HL-60 (cell line): ENCODE results near the gene TMEM120B.
"Not testable (repeated sequence)": the region's sequence is repeated elsewhere in the genome, so short reads cannot be mapped to it uniquely, and the experiment has no call there.

Experiments used
- DNase-seq, 2 experiments: peaks; one replicate each; pipeline ENCODE4 v3.0.0-alpha.2; 2010 to 2020; ENCODE audit warnings: low read depth in 1 of 2, low spot score in 1 of 2
- H3K27ac ChIP-seq: fragments of 250-450 bp; sonication (Bioruptor Pico); replicated peaks from 2 replicates; pipeline ENCODE4 v1.5.1; 2020; ENCODE audit warnings: mild to moderate bottlenecking, moderate library complexity
- H3K27me3 ChIP-seq: fragments of 250-450 bp; sonication (Bioruptor Pico); 2 replicates; pipeline ENCODE4 v1.5.1; 2021; ENCODE audit warnings: mild to moderate bottlenecking, moderate library complexity; ENCODE audit not compliant: insufficient read depth, poor library complexity, severe bottlenecking
- H3K4me3 ChIP-seq: replicated peaks from 2 replicates; pipeline ENCODE4 v1.5.1; 2011; ENCODE audit warnings: mild to moderate bottlenecking, control low read depth, low read length; ENCODE audit not compliant: insufficient read depth
- GABPA ChIP-seq: IDR thresholded peaks from 2 replicates; pipeline ENCODE4 v1.6.1; 2012; ENCODE audit warnings: low read depth
- POLR2AphosphoS5 ChIP-seq: IDR thresholded peaks from 2 replicates; pipeline ENCODE4 v1.6.1; 2012; ENCODE audit warnings: low read depth
- SPI1 ChIP-seq: IDR thresholded peaks from 2 replicates; pipeline ENCODE4 v1.6.1; 2012; ENCODE audit warnings: low read depth, mild to moderate bottlenecking, borderline replicate concordance
- TF ChIP-seq, protein P1 (sequence below): IDR thresholded peaks from 2 replicates; pipeline ENCODE4 v1.6.1; 2012; ENCODE audit warnings: low read depth; ENCODE audit not compliant: insufficient replicate concordance
- TF ChIP-seq, protein P2 (sequence below): IDR thresholded peaks from one replicate; pipeline ENCODE4 v1.5.1; 2011; ENCODE audit warnings: low read length, control low read depth, inconsistent platforms; ENCODE audit not compliant: insufficient read depth

Gene TMEM120B

DNA sequence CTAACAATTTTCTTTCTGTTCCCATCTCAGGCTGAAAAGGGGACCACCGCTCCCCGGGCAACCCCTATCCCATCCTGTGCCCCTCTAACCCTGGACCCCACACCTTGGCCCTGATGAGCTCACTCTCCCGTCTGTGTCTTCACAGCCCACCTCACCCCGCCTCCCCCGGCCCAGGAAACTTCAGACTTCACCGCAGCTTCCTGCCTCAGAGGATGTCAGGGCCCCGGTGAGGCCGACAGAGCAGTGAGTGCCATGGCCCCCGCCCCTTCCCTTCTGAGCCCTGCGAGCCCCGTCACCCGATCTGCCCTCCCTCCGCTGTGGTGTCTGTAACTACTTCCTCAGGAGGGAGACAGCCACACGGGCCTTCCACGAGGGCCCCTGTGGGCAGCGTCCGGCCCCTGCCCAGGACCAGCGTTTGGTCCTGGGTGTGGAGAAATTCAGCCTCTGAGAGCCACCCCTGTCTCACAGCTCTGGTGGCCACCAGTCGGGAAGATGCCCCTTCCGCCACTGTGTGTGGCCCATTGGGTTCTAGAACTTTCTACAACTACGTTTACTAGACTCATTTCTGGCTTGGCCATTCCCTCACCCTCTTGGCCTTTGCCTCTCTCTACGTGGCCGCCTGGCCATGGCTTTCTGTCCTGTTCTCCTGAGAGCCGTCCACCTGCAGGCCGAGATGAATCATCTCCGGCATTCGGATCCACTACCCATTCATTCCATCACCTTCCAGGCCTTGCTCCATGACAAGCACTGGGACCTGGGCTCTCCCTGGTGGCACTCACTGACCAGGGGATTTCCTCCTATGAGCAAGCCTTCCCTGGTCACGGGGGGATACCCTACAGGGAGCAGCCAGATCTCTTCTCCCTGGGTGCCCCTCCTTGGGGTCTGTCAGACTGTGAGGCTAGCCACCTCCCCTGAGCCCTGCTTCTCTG is 77.5 kb downstream of the TMEM120B start:
- TF ChIP-seq, protein P1, sequence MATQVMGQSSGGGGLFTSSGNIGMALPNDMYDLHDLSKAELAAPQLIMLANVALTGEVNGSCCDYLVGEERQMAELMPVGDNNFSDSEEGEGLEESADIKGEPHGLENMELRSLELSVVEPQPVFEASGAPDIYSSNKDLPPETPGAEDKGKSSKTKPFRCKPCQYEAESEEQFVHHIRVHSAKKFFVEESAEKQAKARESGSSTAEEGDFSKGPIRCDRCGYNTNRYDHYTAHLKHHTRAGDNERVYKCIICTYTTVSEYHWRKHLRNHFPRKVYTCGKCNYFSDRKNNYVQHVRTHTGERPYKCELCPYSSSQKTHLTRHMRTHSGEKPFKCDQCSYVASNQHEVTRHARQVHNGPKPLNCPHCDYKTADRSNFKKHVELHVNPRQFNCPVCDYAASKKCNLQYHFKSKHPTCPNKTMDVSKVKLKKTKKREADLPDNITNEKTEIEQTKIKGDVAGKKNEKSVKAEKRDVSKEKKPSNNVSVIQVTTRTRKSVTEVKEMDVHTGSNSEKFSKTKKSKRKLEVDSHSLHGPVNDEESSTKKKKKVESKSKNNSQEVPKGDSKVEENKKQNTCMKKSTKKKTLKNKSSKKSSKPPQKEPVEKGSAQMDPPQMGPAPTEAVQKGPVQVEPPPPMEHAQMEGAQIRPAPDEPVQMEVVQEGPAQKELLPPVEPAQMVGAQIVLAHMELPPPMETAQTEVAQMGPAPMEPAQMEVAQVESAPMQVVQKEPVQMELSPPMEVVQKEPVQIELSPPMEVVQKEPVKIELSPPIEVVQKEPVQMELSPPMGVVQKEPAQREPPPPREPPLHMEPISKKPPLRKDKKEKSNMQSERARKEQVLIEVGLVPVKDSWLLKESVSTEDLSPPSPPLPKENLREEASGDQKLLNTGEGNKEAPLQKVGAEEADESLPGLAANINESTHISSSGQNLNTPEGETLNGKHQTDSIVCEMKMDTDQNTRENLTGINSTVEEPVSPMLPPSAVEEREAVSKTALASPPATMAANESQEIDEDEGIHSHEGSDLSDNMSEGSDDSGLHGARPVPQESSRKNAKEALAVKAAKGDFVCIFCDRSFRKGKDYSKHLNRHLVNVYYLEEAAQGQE = peak; percentile 31
- TF ChIP-seq SPI1 (peak; percentile 72), GABPA (peak; percentile 37; the same call in 1 of the 2 replicates), POLR2AphosphoS5 (peak; percentile 82)
- TF ChIP-seq, protein P2, sequence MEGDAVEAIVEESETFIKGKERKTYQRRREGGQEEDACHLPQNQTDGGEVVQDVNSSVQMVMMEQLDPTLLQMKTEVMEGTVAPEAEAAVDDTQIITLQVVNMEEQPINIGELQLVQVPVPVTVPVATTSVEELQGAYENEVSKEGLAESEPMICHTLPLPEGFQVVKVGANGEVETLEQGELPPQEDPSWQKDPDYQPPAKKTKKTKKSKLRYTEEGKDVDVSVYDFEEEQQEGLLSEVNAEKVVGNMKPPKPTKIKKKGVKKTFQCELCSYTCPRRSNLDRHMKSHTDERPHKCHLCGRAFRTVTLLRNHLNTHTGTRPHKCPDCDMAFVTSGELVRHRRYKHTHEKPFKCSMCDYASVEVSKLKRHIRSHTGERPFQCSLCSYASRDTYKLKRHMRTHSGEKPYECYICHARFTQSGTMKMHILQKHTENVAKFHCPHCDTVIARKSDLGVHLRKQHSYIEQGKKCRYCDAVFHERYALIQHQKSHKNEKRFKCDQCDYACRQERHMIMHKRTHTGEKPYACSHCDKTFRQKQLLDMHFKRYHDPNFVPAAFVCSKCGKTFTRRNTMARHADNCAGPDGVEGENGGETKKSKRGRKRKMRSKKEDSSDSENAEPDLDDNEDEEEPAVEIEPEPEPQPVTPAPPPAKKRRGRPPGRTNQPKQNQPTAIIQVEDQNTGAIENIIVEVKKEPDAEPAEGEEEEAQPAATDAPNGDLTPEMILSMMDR = no peak
- H3K4me3 ChIP-seq = peak overlapping the region; percentile 1
- peak overlapping the region; percentile 91 for H3K27ac ChIP-seq
- H3K27me3 ChIP-seq = no peaks in the 10 kb centered on the region
- DNase-seq = peak in 1 of 2 experiments; percentile 98

DNA sequence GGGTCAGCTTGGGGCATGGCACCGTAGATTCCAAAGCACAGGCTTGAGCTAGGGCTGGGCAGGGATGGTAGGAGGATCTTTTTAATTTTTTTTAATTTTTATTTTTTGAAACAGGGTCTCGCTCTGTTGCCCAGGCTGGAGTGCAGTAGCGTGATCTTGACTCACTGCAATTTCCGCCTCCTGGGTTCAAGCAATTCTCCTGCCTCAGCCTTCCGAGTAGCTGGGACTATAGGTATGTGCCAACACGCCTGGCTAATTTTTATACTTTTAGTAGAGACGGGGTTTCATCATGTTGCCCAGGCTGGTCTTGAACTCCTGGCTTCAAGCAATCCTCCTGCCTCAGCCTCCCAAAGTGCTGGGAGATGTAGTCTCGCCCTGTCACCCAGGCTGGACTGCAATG is 78.2 kb downstream of the TMEM120B start:
- H3K27me3 ChIP-seq, H3K4me3 ChIP-seq, DNase-seq: not testable (repeated sequence)
- H3K27ac ChIP-seq = peak overlapping the region; percentile 91

DNA sequence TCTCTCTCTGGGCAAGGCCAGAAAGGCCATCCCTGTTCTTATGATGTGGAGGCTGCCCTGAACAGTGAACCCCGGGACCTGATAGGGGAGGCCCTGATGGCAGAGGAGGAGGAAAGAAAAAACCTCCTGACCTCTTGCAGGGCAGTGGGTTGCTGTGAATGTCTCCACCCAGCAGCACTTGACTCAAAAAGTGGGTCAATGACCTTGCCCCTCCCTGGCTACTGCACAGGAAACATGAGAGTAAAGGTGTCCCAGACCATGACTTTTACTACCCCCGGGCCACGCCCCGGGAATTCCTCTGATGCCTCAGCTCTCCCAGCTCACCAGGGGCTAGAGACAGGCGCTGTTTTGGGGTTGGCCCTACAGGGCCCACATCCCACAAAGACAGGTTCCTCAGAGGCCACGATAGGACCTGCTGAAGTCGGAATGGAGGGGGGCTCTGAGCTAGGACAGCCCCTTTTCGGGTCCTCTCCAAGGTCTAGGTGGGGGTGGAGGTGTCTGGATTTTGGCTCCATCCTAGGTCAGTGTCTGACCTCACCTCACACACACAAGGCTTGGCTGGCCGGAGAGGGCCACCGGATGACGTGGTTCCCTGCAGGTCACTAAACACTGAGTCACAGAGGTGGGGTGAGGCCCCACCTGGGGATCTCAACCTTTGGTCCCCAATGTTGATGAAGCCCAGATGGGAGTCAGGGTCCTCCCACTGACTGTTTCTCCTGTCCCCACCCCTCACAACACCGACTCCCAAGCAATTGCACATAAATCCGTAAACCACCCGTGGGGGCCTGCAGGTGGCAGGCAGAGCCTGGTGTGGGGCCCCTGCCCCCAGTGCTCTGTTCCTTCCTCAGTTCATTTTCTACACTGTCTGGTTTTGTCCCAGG is 79.4 kb downstream of the TMEM120B start:
- peak overlapping the region; percentile 85 for H3K27ac ChIP-seq

More for the DNA sequence above, 79.4 kb downstream of the TMEM120B start:
- TF ChIP-seq POLR2AphosphoS5 (no peak), GABPA (no peak), SPI1 (no peak)
- TF ChIP-seq, protein P1 = no peak
- TF ChIP-seq, protein P2 = no peak
- DNase-seq = peak in 1 of 2 experiments; percentile 45
- Histone ChIP-seq H3K4me3 (peak overlapping the region; percentile 85), H3K27me3 (no peaks in the 10 kb centered on the region)
